HUDEP-2 (cell line): ENCODE results near the gene ASIC4.

Experiments used
- DNase-seq, 76 experiments: peaks; one replicate each; lab custom pipeline; 2025; ENCODE audit not compliant: unreplicated experiment in 76 of 76; lab: John Stamatoyannopoulos, UW

ASIC4 gene

GRCh38 chr2:219512524-219513216 lies 1.6 kb upstream of the ASIC4 start:
- DNase-seq, result no peak

GRCh38 chr2:219513787-219514186 lies 495 bp upstream of the ASIC4 start:
- peak in 11 of 76 experiments; percentile 16 to 62 (median 39) for DNase-seq

- DNase-seq, result no peak
Observed at GRCh38 chr2:219514836-219515235, 554 bp downstream of the ASIC4 start.

- peak in 3 of 76 experiments; percentile 6 to 36 (median 14) for DNase-seq
Observed at GRCh38 chr2:219515874-219516629, 1.8 kb downstream of the ASIC4 start.

GRCh38 chr2:219516888-219517287 lies 2.6 kb downstream of the ASIC4 start:
- DNase-seq, result no peak

GRCh38 chr2:219517954-219518778 lies 3.9 kb downstream of the ASIC4 start:
- DNase-seq, result peak in 1 of 76 experiments; percentile 17

- peak in 1 of 76 experiments; percentile 6 for DNase-seq
Observed at GRCh38 chr2:219519526-219519916, 5.2 kb downstream of the ASIC4 start.

GRCh38 chr2:219520079-219520478 lies 5.8 kb downstream of the ASIC4 start:
- peak in 52 of 76 experiments; percentile 3 to 71 (median 36) for DNase-seq

- DNase-seq, result peak in 75 of 76 experiments; percentile 11 to 94 (median 73)
Observed at GRCh38 chr2:219521066-219521880, 7.0 kb downstream of the ASIC4 start.

GRCh38 chr2:219522111-219523030 lies 8.1 kb downstream of the ASIC4 start:
- peak in 9 of 76 experiments; percentile 8 to 45 (median 24) for DNase-seq

- DNase-seq, result peak in 4 of 76 experiments; percentile 20 to 29 (median 25)
Observed at GRCh38 chr2:219523031-219523671, 8.9 kb downstream of the ASIC4 start.

- DNase-seq, result no peak
Observed at GRCh38 chr2:219524817-219525216, 10.5 kb downstream of the ASIC4 start.

GRCh38 chr2:219525533-219526232 lies 11.4 kb downstream of the ASIC4 start:
- peak in 75 of 76 experiments; percentile 40 to 92 (median 80) for DNase-seq

GRCh38 chr2:219526320-219527075 lies 12.2 kb downstream of the ASIC4 start:
- peak in 4 of 76 experiments; percentile 24 to 68 (median 64) for DNase-seq

- DNase-seq, result peak in 7 of 76 experiments; percentile 8 to 31 (median 19)
Observed at GRCh38 chr2:219527076-219527394, 12.8 kb downstream of the ASIC4 start.

- DNase-seq, result no peak
Observed at GRCh38 chr2:219527472-219527871, 13.2 kb downstream of the ASIC4 start.
